Psoas muscle (tissue), 8 donors: ENCODE measurements around the gene ATE1. TPM values are rescaled to one million over a fixed set of nuclear protein-coding genes. Genes with fewer than 3 reads are reported as not detected.

Source experiments
- ATAC-seq, 4 donors: fragments of 200-7000 bp; cut with Tn5 transposase; one replicate each; pipeline ENCODE4 v1.9.1; 2020; ENCODE audit warnings: moderate library complexity in 3 of 4, mild to moderate bottlenecking in 2 of 4
- DNase-seq, 2 donors: peaks; one replicate each; pipeline ENCODE4 v3.0.0-alpha.2; 2020
- H3K27ac ChIP-seq: fragments of 200-600 bp; one replicate; pipeline ENCODE4 v1.8.0; 2022
- H3K27me3 ChIP-seq, 3 donors: fragments of 200-600 bp in 1 of 3; one replicate each; pipeline versions ENCODE4 v1.6.1 to v1.8.0; 2013 to 2022; ENCODE audit warnings: low read length in 2 of 3, mild to moderate bottlenecking in 2 of 3, moderate library complexity in 1 of 3; ENCODE audit not compliant: insufficient read depth in 3 of 3
- H3K36me3 ChIP-seq, 2 donors: fragments of 200-600 bp in 1 of 2; one replicate each; pipeline versions ENCODE4 v1.6.1 to v1.8.0; 2013 to 2022; ENCODE audit warnings: low read depth in 1 of 2, mild to moderate bottlenecking in 1 of 2, moderate library complexity in 1 of 2; ENCODE audit not compliant: insufficient read depth in 1 of 2
- H3K4me1 ChIP-seq: fragments of 200-600 bp; one replicate; pipeline ENCODE4 v1.8.0; 2022
- H3K4me3 ChIP-seq: fragments of 200-600 bp; one replicate; pipeline ENCODE4 v1.8.0; 2022; ENCODE audit warnings: mild to moderate bottlenecking
- H3K9me3 ChIP-seq: fragments of 200-600 bp; one replicate; pipeline ENCODE4 v1.8.0; 2022
- CTCF ChIP-seq: fragments of 200-600 bp; IDR thresholded peaks from one replicate; pipeline ENCODE4 v1.8.0; 2022; ENCODE audit warnings: antibody characterized with exemption
- WGBS, 3 donors: extraction: QIAGEN DNeasy Blood & Tissue Kit; methylation state at CpG; one replicate each; pipeline versions ENCODE4 v1.1.6 to v1.1.7; 2013; 5-methylcytosine and 5-hydroxymethylcytosine counted together
- intact Hi-C, 2 donors: fragments of 100-400 bp; cut with DNase I; formaldehyde crosslinking; loops; one replicate each; pipeline versions ENCODE4 v1.11.0 to v1.14.2; 2022
- polyA plus RNA-seq, 3 donors: library from polyadenylated mRNA; stranded (reverse); fragments of 200-250 nt; gene quantifications; one replicate each; pipeline ENCODE4 v1.2.3, GENCODE V29; 2013
- total RNA-seq, 4 donors: library from RNA; stranded (reverse); fragmentation: NEBNext Ultra II Directional in 2 of 4; extraction: Animal tissue kit (Norgen Biotek cat#: 25700) in 2 of 4; gene quantifications; one replicate each; pipeline versions ENCODE4 v1.2.1 to v1.2.4, GENCODE V29; 2021 to 2023
- donor health status: healthy with polysubstance abuse.
- donor health status: DM: no; HTN: no; CAD: no; lungs with moderate emphysema.
- donor health status: Bipolar disorder and iron deficiency.
- donor health status: healthy.
- donor health status: DM: yes; HTN: yes; CAD: no.
- donor health status: DM: no; HTN: no; CAD: no.
- donor health status: DM: no; HTN: no; CAD: no.
- donor health status: DM: yes; HTN: yes; CAD: no.

Gene ATE1
- total and polyA plus RNA-seq, 7 donors: 11.6 to 36.9 (median 28.4) TPM

GRCh38 chr10:121851786-121852185 lies 76.0 kb downstream of the ATE1 start:
- intact Hi-C loops: no loop called here
- no peak for DNase-seq
- no peak overlapping the region for H3K27ac ChIP-seq
- no peak overlapping the region for H3K4me3 ChIP-seq
- peaks cover 0 to 45% of the 10 kb centered on the region in 2 donors for H3K36me3 ChIP-seq
- WGBS, 3 donors: 81 to 98% (median 87%) methylated on average over 1 of the region's 1 CpG
- no peak for ATAC-seq
- peaks cover 8% of the 10 kb centered on the region for H3K9me3 ChIP-seq
- no peaks in the 10 kb centered on the region for H3K27me3 ChIP-seq
- no peak for TF ChIP-seq CTCF
- H3K4me1 ChIP-seq: no peaks in the 10 kb centered on the region

GRCh38 chr10:121848082-121848481 lies 79.7 kb downstream of the ATE1 start:
- Histone ChIP-seq H3K4me1 (no peaks in the 10 kb centered on the region), H3K9me3 (no peaks in the 10 kb centered on the region), H3K27me3 (no peaks in the 10 kb centered on the region), H3K4me3 (no peak overlapping the region), H3K27ac (no peak overlapping the region), H3K36me3 (peaks cover 0 to 32% of the 10 kb centered on the region in 2 donors)
- 90 to 94% (median 92%) methylated on average over 8 of the region's 8 CpGs for WGBS, 3 donors
- ATAC-seq: no peak
- no peak for TF ChIP-seq CTCF
- no peak for DNase-seq
- intact Hi-C loops: no loop called here

GRCh38 chr10:121846555-121846954 lies 81.3 kb downstream of the ATE1 start:
- DNase-seq: no peak
- 97 to 98% (median 98%) methylated on average over 2 of the region's 2 CpGs for WGBS, 3 donors
- Histone ChIP-seq H3K27me3 (no peaks in the 10 kb centered on the region), H3K9me3 (no peaks in the 10 kb centered on the region), H3K4me3 (no peak overlapping the region), H3K27ac (no peak overlapping the region), H3K36me3 (peaks cover 0 to 32% of the 10 kb centered on the region in 2 donors), H3K4me1 (no peaks in the 10 kb centered on the region)
- TF ChIP-seq CTCF: no peak
- intact Hi-C loops: no loop called here
- no peak for ATAC-seq

- no peak for TF ChIP-seq CTCF
- DNase-seq (no peak), ATAC-seq (no peak)
- no peaks in the 10 kb centered on the region for H3K9me3 ChIP-seq
- no peaks in the 10 kb centered on the region for H3K27me3 ChIP-seq
- no peak overlapping the region for H3K27ac ChIP-seq
- 89 to 98% (median 97%) methylated on average over 3 of the region's 3 CpGs for WGBS, 3 donors
- H3K36me3 ChIP-seq: peaks cover 0 to 28% of the 10 kb centered on the region in 2 donors
- intact Hi-C loops: no loop called here
- H3K4me3 ChIP-seq: no peak overlapping the region
- no peaks in the 10 kb centered on the region for H3K4me1 ChIP-seq
These were observed 82.6 kb downstream of the ATE1 start for GRCh38 chr10:121845044-121845784.

- H3K36me3 ChIP-seq: peaks cover 0 to 29% of the 10 kb centered on the region in 2 donors
- no peaks in the 10 kb centered on the region for H3K4me1 ChIP-seq
- no peak for TF ChIP-seq CTCF
- no peaks in the 10 kb centered on the region for H3K27me3 ChIP-seq
- DNase-seq: no peak
- no peak overlapping the region for H3K27ac ChIP-seq
- no peaks in the 10 kb centered on the region for H3K9me3 ChIP-seq
- no peak for ATAC-seq
- no peak overlapping the region for H3K4me3 ChIP-seq
- 67 to 80% (median 78%) methylated on average over 3 of the region's 3 CpGs for WGBS, 3 donors
- intact Hi-C loops: no loop called here
These were observed 83.3 kb downstream of the ATE1 start for GRCh38 chr10:121844537-121844936.
